Bronchial epithelial cell (primary cell): ENCODE results near the gene FOXN3. TPM values are rescaled to one million over a fixed set of nuclear protein-coding genes. Genes with fewer than 3 reads are reported as not detected.
A peak's percentile ranks its signal among the peaks of the same experiment; 100 is the strongest.

ENCODE experiments used
- DNase-seq: peaks from one replicate; pipeline ENCODE4 v3.0.0-alpha.2; 2010; ENCODE audit warnings: low read depth
- FAIRE-seq: peaks from 2 replicates; lab custom pipeline; 2011; peaks lifted over from hg19 to GRCh38; lab: Jason Lieb, UNC
- H3K27me3 ChIP-seq: 2 replicates; pipeline ENCODE4 v1.5.1; 2011; ENCODE audit warnings: low read length; ENCODE audit not compliant: control insufficient read depth, insufficient read depth
- H3K36me3 ChIP-seq: 2 replicates; pipeline ENCODE4 v1.5.1; 2011; ENCODE audit warnings: low read length; ENCODE audit not compliant: control insufficient read depth, insufficient read depth
- H3K4me3 ChIP-seq: 2 replicates; pipeline ENCODE4 v1.5.1; 2011; ENCODE audit warnings: mild to moderate bottlenecking, low read depth, low read length, control low read depth
- total RNA-seq: library from RNA; depleted of rRNA; stranded (reverse); fragments of >200 nt; gene quantifications from 2 replicates; pipeline ENCODE4 v1.2.1, GENCODE V29; 2014
- TF ChIP-seq, protein P1 (sequence below): IDR thresholded peaks from 2 replicates; pipeline ENCODE4 v1.5.1; 2011; ENCODE audit warnings: mild to moderate bottlenecking, moderate library complexity, low read length, control low read depth, inconsistent platforms; ENCODE audit not compliant: insufficient read depth, severe bottlenecking

FOXN3 gene
- total RNA-seq, 1 donor from 2014 or later: 5.8 TPM

DNA sequence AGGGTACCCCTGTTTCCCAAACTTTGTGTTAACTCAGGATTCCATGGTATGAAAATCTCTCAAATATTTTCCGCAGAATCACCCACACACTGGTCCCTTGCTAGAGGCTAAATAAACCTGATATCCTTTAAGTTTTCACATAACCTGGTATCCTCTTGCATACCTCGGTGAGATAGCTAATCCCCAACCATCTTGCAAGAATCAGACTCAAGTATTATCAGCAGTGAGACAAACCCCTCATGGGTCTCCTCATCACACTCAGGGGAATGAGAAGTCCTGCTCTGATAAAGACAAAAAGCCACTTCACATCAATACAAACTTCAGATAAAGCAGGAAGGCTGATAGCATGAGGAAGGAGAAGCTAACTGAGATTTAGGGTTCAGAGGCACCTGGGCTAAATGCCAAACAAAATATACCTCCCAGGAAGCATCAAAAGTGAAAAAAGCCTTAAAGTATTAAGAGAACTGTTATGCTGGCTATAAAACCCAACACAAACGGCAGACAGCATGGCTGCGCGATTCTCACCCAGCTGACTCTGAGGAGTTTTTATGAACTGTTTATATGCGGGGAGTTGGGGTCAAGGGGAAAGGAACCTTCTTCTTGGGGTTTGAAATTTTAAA, 96.5 kb downstream of the FOXN3 start:
- DNase-seq: no peak
- H3K27me3 ChIP-seq: no peaks in the 10 kb centered on the region
- no peak overlapping the region for H3K4me3 ChIP-seq
- no peak for FAIRE-seq
- TF ChIP-seq, protein P1, sequence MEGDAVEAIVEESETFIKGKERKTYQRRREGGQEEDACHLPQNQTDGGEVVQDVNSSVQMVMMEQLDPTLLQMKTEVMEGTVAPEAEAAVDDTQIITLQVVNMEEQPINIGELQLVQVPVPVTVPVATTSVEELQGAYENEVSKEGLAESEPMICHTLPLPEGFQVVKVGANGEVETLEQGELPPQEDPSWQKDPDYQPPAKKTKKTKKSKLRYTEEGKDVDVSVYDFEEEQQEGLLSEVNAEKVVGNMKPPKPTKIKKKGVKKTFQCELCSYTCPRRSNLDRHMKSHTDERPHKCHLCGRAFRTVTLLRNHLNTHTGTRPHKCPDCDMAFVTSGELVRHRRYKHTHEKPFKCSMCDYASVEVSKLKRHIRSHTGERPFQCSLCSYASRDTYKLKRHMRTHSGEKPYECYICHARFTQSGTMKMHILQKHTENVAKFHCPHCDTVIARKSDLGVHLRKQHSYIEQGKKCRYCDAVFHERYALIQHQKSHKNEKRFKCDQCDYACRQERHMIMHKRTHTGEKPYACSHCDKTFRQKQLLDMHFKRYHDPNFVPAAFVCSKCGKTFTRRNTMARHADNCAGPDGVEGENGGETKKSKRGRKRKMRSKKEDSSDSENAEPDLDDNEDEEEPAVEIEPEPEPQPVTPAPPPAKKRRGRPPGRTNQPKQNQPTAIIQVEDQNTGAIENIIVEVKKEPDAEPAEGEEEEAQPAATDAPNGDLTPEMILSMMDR: no peak
- H3K36me3 ChIP-seq: peaks cover 2% of the 10 kb centered on the region

DNA sequence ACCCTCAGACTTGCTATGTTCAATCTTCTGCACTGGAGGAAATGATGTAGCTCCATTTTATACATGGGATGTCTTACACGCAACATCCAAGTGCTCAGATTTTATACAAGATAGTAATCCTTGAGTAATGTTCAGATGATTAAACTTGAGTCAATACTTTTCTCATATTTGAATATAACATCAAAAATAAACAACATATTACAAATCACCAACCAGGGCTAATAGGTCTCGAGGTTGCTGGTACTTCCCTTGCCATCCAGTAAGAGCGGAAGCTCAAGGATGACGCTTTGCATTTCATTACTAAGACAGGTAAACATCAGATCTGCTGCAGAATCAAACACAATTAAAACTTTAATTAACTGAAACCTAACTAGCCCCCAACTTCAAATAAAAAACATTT, 97.3 kb downstream of the FOXN3 start:
- H3K4me3 ChIP-seq: no peak overlapping the region
- H3K36me3 ChIP-seq: peaks cover 3% of the 10 kb centered on the region
- TF ChIP-seq, protein P1: no peak
- no peaks in the 10 kb centered on the region for H3K27me3 ChIP-seq
- no peak for FAIRE-seq
- no peak for DNase-seq

DNA sequence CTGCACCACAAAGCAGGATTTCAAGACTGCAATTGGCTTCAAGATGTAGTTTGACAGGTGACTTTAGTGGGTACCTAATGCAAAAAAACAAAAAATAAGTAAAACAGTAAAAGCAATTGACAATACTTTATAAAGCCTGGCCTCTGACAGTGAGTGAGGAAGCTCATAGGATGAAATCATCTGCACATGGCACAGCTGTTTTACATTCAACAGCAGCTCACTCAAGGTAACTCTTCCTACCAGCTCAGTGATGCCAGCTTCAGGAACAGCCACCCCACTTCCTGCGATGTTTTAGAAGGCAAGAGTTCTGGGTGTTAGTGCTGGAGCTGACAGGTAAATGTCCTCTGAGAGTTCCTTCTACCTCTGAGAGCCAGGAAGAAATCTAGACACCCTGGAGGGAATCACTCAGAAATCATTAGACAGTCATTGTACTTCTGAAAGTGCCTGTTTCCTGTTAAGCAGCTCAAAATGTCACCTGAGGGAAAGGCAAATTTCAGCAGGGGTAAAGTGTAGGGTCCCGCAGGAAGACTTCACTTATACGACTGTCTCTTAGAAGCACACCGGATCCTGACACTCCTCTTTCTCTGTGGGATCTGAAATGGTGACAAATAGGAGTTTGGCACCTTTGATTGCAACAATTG, 99.9 kb downstream of the FOXN3 start:
- no peaks in the 10 kb centered on the region for H3K27me3 ChIP-seq
- FAIRE-seq (no peak), DNase-seq (no peak)
- no peak overlapping the region for H3K4me3 ChIP-seq
- TF ChIP-seq, protein P1: no peak
- H3K36me3 ChIP-seq: peaks cover 3% of the 10 kb centered on the region

DNA sequence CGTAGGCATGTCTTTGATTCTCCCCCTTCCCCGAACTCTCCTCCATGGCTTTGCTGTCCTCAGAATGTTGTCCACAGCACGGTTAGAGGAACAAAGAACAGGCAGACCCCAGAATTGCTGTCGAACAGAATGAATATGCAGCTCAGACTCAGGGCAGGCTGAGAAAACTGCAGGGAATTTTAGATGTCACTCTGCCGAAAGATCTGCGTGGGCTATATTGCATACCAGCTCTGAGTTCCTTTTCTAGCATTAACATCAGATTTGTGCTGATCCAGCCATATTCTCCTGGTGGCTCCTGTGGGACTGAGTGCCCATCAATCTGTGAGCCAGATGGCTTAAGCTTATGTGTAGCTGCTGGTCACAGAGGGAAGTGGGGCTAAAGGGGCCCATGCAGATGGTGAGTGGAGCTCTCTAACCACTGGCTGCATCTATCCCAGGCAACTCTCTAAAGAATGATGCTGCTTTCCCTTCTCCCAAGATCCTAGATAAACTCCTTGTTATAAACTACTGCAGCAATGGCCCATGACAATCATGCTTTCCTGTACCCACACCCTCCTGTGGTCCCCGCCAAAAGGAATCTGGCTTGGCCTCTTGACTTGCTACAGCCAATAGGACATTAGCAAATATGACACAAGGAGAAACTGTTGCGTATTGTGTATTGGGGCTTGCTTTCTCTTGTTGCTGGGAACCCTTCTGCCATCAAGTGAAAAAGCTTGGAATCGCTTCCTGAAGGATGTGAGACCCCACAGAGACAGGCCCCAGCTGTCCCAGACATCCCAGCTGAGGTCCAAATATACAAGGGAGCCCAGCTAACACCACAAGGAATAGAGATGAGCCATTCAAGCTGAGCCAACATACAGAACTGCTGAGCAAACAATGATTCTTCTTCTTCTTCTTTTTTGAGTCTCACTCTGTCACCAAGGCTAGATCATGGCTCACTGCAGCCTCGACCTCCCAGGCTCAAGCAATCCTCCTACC, 101.3 kb downstream of the FOXN3 start:
- Histone ChIP-seq H3K36me3 (peaks cover 3% of the 10 kb centered on the region), H3K27me3 (no peaks in the 10 kb centered on the region), H3K4me3 (no peak overlapping the region)
- DNase-seq: no peak
- TF ChIP-seq, protein P1: no peak
- FAIRE-seq: no peak

DNA sequence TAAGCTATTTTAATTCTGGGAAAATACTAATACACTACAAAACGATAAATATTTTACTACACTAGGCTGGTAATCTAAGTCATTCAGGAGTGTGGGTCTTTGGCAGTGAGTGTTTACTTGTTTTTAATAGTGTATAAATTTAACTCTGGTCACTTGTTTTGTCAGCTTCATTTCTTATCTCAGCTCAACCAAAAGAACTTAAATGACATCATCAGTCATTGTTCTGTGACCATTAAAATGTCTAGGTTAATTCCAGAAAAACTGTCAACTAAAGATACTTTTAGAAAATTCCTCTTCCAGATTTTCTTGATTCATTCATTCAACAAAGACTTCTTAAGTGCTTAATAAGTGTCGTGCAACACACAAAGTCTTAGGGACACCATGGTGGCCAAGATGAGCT, 102.8 kb downstream of the FOXN3 start:
- no peak overlapping the region for H3K4me3 ChIP-seq
- FAIRE-seq: peak; percentile 64
- H3K27me3 ChIP-seq: no peaks in the 10 kb centered on the region
- DNase-seq: no peak
- peaks cover 3% of the 10 kb centered on the region for H3K36me3 ChIP-seq
- TF ChIP-seq, protein P1: no peak
